Esophagus muscularis mucosa (tissue), 4 donors: ENCODE measurements around the gene SMPD3. TPM values are rescaled to one million over a fixed set of nuclear protein-coding genes. Genes with fewer than 3 reads are reported as not detected.
"Not testable (repeated sequence)": the region's sequence is repeated elsewhere in the genome, so short reads cannot be mapped to it uniquely, and the experiment has no call there.

Source experiments
- DNase-seq: peaks from one replicate; pipeline ENCODE4 v3.0.0-alpha.2; 2017; ENCODE audit errors: extremely low spot score
- H3K27ac ChIP-seq, 4 donors: fragments of 200-600 bp; sonication (generic); replicated peaks in 1 of 4; 1 replicate in 3 of 4; 2 replicates in 1 of 4; pipeline ENCODE4 v1.5.1; 2016 to 2019; ENCODE audit warnings: mild to moderate bottlenecking in 1 of 4
- H3K27me3 ChIP-seq, 4 donors: fragments of 200-600 bp; sonication (generic); one replicate each; pipeline versions ENCODE4 v1.5.1 to v1.6.0; 2016 to 2019
- H3K36me3 ChIP-seq, 4 donors: fragments of 200-600 bp; sonication (generic); one replicate each; pipeline ENCODE4 v1.5.1; 2016 to 2019
- H3K4me1 ChIP-seq, 4 donors: fragments of 200-600 bp; sonication (generic); one replicate each; pipeline ENCODE4 v1.5.1; 2016 to 2019
- H3K4me3 ChIP-seq, 4 donors: fragments of 200-600 bp; sonication (generic); 1 replicate in 2 of 4; 2 replicates in 2 of 4; pipeline ENCODE4 v1.5.1; 2016 to 2019; ENCODE audit warnings: mild to moderate bottlenecking in 4 of 4, moderate library complexity in 1 of 4
- H3K9me3 ChIP-seq, 4 donors: fragments of 200-600 bp; sonication (generic); 1 replicate in 3 of 4; 2 replicates in 1 of 4; pipeline ENCODE4 v1.5.1; 2016 to 2019
- CTCF ChIP-seq, 3 experiments: fragments of 200-600 bp in 2 of 3; fragments of 450-650 bp in 1 of 3; sonication (generic) in 2 of 3; IDR thresholded peaks; one replicate each; pipeline ENCODE4 v1.5.1; 2017 to 2019; ENCODE audit warnings: antibody characterized with exemption in 3 of 3, mild to moderate bottlenecking in 2 of 3, moderate library complexity in 1 of 3
- EP300 ChIP-seq: sonication (generic); formaldehyde crosslinking; IDR thresholded peaks from one replicate; pipeline ENCODE4 v1.6.1; 2017; ENCODE audit warnings: antibody characterized with exemption
- POLR2A ChIP-seq: fragments of 450-650 bp; IDR thresholded peaks from one replicate; pipeline ENCODE4 v1.6.1; 2017; ENCODE audit warnings: antibody characterized with exemption, moderate library complexity, mild to moderate bottlenecking, low read depth
- POLR2AphosphoS5 ChIP-seq, 2 donors: sonication (generic); formaldehyde crosslinking; IDR thresholded peaks; one replicate each; pipeline ENCODE4 v1.6.1; 2017; ENCODE audit warnings: antibody characterized with exemption in 2 of 2
- WGBS: methylation state at CpG from one replicate; pipeline ENCODE4 v1.1.5; 2018; 5-methylcytosine and 5-hydroxymethylcytosine counted together
- intact Hi-C: fragments of 100-400 bp; cut with DNase I; formaldehyde crosslinking; loops from one replicate; pipeline ENCODE4 v1.15.1; 2023
- total RNA-seq, 4 donors: library from RNA; depleted of rRNA; stranded (reverse); fragments of >200 nt; gene quantifications; one replicate each; pipeline versions ENCODE4 v1.1.0 to v1.2.1, GENCODE V29; 2016

The SMPD3 gene
- under 1 TPM; 0.32 to 0.92 (median 0.54) TPM for total RNA-seq

GRCh38 chr16:68448360-68448970, at the start of gene SMPD3:
Gene SMPD3 (minus strand): TSS chr16:68448508. CDS start chr16:68372181, 76,327 bp downstream.
- WGBS = 3% methylated on average over 37 of the region's 59 CpGs
- Histone ChIP-seq H3K9me3 (no peaks in the 10 kb centered on the region), H3K27ac (no peak within 1 kb of the TSS), H3K36me3 (no peaks in the 10 kb centered on the region), H3K4me1 (peaks cover 13 to 44% (median 34%) of the 10 kb centered on the region in 4 donors), H3K4me3 (peak within 1 kb of the TSS; percentile 52 to 63 (median 62)), H3K27me3 (peaks cover 0 to 24% (median 0%) of the 10 kb centered on the region in 4 donors)
- DNase-seq = peak; percentile 97
- intact Hi-C loops = no loop called here
- TF ChIP-seq CTCF (IDR thresholded peaks at IDR 0.05) (peak in 1 of 3 experiments; percentile 17), EP300 (no peak), POLR2AphosphoS5 (IDR thresholded peaks at IDR 0.05) (peak; percentile 41 to 70), POLR2A (no peak)

GRCh38 chr16:68496689-68497088, 48.4 kb upstream of the SMPD3 start:
- intact Hi-C loops = no loop called here
- Histone ChIP-seq H3K4me1 (no peaks in the 10 kb centered on the region), H3K9me3 (no peaks in the 10 kb centered on the region), H3K27me3 (peaks cover 0 to 39% (median 0%) of the 10 kb centered on the region in 4 donors), H3K27ac (no peak overlapping the region), H3K36me3 (no peaks in the 10 kb centered on the region), H3K4me3 (no peak overlapping the region)
- DNase-seq = no peak
- TF ChIP-seq EP300 (no peak), POLR2A (no peak), CTCF (IDR thresholded peaks at IDR 0.05) (no peak), POLR2AphosphoS5 (IDR thresholded peaks at IDR 0.05) (no peak)
- WGBS = 74% methylated on average over 8 of the region's 8 CpGs

- WGBS = 93% methylated on average over 5 of the region's 5 CpGs
- H3K9me3 ChIP-seq, H3K4me1 ChIP-seq, DNase-seq, H3K36me3 ChIP-seq, H3K4me3 ChIP-seq, intact Hi-C loops, H3K27ac ChIP-seq: not testable (repeated sequence)
- H3K27me3 ChIP-seq = peaks cover 0 to 45% (median 0%) of the 10 kb centered on the region in 4 donors
These were observed 46.0 kb upstream of the SMPD3 start for GRCh38 chr16:68494261-68494660.

- Histone ChIP-seq H3K27ac (no peak overlapping the region), H3K4me3 (no peak overlapping the region), H3K27me3 (peaks cover 0 to 42% (median 0%) of the 10 kb centered on the region in 4 donors), H3K36me3 (no peaks in the 10 kb centered on the region), H3K9me3 (no peaks in the 10 kb centered on the region), H3K4me1 (no peaks in the 10 kb centered on the region)
- TF ChIP-seq EP300 = no peak
- TF ChIP-seq POLR2AphosphoS5 (IDR thresholded peaks at IDR 0.05) = no peak
- TF ChIP-seq POLR2A = no peak
- TF ChIP-seq CTCF (IDR thresholded peaks at IDR 0.05) = no peak
- DNase-seq = no peak
- 89% methylated on average over 3 of the region's 5 CpGs for WGBS
- intact Hi-C loops = no loop called here
These were observed 45.2 kb upstream of the SMPD3 start for GRCh38 chr16:68493412-68494070.

- Histone ChIP-seq H3K27me3 (peaks cover 0 to 38% (median 0%) of the 10 kb centered on the region in 4 donors), H3K4me3 (no peak overlapping the region), H3K4me1 (no peaks in the 10 kb centered on the region), H3K27ac (no peak overlapping the region), H3K36me3 (no peaks in the 10 kb centered on the region), H3K9me3 (no peaks in the 10 kb centered on the region)
- 40% methylated on average over 1 of the region's 6 CpGs for WGBS
- no peak for TF ChIP-seq EP300
- no peak for DNase-seq
- intact Hi-C loops = no loop called here
These were observed 44.5 kb upstream of the SMPD3 start for GRCh38 chr16:68492543-68493411.
